HK-2 (cell line): ENCODE data around the gene UBAP1L.

ENCODE experiments used
- DNase-seq: peaks from one replicate; pipeline ENCODE4 v3.0.0-alpha.2; 2018; ENCODE audit not compliant: unreplicated experiment

The UBAP1L gene

DNA sequence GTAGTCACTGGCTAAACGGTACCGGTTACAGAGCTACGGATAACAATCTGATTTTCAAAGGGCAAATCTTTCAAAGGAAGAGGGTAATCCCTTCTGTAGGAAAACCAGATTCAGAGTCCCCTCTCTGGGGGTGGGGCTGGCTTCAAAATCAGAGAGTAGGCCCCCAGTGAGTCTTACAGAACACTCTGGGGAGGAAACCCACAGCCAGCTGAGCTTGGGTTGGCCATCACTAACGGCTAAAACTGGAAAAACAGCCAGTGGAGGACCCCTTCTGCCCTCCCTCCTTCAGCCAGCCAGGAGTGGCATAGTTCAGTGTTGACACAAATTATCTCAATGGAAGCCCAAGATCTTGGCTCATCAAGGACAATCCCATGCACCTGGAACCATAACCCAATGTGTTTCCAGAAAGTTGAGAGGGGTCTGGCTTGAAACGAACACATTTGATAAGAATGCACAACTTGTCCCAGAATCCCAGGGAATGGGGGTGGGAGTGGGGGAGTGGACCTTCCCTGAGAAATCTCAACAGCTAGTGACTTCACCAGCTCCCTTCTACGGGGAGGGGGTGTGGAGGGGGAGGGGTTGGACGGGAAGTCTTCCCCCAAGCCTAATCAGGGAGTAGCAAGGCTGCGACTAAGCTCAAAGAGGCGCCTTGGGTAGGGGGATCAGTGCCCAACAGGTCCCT lies 48.2 kb downstream of the UBAP1L start:
- no peak for DNase-seq

DNA sequence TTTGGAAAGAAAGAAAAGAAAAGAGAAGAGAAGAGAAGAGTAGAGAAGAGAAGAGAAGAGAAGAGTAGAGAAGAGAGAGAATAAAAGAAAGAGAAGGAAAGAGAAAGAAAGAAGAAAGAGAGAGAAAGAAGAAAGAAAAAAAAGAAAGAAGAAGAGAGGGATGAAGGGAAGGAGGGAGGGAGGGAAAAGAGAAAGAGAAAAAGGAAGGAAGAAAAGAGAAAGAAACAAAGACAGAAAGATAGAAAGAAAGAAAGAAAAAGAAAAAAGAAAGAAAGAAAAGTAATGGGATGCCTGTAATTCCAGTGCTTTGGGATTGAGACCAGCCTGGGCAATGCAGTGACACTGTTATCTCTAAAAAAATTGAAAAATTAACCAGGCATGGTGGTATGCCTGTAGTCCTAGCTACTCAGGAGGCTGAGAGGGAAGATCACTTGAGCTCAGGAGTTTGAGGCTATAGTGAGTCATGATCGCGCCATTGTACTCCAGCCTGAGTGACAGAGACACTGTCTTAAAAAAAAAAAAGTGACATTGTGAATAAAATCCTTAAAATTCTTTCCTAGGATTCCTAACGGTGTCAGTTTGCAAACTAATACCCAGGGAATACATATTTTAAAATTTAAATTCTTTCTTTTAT lies 48.9 kb downstream of the UBAP1L start:
- no peak for DNase-seq

DNA sequence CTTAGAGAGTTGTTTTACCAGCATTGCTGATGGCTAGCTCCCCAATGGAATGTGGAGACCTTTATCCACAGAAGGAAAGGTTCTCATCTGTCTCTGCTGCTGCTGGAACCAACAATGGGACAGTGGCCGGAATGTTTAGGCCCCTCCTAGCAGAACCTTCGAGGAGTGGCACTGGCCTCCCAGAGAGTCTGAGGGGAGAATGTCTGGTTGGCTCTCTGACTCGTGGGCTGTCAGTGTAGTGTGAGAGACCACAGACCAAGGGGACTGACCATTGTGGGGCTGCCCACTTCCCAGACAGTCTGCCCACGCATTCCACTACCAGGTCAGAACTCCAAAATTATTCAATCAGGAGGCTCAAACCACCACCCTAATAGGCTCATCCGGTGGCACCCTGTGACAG lies 52.3 kb downstream of the UBAP1L start:
- DNase-seq, result no peak

DNA sequence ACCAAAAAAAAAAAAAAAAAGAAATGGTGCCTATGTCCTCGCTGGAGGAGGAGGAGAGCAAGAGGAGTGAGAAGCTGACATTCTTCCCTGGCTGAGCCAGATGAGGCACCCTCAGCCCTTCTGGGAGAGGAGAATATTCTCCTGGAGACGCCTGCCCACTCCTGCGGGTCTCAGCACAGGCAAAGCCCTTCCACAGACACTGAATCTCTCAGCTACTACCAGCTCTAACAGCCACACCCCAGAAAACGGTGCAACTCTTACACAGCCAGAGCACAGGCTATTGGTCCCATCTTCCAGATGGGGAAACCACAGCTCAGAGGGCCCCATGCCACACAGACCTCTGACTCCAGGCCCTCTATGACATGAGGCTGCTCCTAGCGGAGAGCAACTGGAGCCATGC lies 52.9 kb downstream of the UBAP1L start:
- no peak for DNase-seq

DNA sequence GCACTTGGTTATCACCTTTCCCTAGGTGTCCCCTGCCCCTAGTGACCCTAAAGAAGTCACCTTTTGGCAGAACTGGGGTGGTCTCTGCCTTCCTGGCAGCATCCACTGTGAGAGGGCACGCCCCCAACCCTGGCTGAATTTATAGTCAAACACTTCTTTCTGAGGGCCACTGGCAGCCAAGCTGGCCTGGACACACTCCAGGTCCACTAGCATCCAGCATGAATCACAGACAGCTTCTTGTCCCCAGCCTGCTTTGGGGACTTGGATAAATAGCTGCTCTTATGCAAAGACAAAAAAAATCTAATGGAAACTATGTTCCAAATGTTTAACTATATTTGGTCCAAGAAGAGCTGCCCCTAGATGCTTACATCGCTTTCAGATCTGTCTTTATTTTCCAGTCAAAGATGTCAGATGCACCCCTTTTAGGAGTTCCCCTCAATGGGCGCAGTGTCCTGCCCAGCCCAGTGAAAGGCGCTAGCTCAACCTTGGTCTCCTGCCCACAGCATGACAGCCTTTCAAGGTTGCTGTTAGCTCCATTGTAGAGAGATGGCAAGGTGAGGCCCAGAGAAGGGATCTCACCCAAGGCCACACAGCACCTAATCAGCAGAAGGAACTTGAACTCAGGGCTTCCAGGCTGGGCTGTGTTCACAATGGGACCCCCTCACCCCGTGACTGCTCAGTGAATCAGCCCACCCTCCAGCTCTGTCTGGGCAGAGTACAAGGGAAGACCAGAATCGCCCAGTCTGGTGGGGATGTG lies 54.2 kb downstream of the UBAP1L start:
- DNase-seq, result no peak

DNA sequence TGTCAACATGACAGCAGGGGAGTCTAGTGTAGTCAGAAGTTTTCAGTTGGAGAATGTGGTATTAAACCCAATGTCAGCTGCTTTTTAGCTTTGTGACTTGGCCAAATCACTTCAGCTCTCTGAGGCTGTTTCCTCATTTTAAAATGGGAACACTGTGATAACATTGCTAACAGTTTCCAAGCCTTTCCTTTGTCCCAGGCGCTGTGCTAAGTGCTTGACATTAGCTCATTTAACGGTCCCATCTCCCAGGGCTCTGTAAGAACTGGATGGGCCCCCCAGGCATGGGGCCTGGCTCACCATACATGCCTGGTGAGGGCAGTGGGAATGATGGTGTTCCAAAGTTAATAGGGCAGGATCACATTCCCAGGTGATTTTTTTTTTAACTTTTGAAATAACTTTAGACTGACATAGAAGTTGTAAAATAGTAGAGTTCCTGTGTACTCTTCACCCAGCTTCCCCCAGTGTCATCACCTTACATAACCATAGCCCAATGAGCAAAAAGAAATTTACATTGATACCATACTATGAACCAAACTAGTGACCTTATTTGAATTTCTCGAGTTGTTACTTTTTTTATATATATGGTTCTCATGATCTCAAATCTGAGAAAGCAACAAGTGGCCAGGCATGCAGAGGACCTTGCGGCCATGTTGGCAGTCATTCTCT lies 54.9 kb downstream of the UBAP1L start:
- no peak for DNase-seq

DNA sequence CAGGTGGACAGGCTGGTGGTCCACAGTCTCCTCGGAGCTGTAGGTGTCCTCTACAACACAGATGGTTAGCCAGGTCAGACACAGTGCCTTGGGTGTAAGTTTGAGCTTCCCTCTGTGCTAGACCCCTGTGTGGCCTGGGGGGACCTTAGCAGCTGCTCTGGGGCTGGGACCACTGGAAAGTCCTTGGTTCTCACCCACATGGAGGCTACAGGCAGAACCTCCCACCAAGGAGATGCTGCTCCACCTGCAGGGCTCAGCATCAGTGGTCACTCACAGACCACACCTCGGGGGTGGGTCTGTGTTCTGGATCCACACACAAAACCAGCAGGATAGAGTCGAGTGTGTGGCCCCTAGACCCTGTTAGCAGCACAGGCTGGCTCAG lies 55.6 kb downstream of the UBAP1L start:
- no peak for DNase-seq

DNA sequence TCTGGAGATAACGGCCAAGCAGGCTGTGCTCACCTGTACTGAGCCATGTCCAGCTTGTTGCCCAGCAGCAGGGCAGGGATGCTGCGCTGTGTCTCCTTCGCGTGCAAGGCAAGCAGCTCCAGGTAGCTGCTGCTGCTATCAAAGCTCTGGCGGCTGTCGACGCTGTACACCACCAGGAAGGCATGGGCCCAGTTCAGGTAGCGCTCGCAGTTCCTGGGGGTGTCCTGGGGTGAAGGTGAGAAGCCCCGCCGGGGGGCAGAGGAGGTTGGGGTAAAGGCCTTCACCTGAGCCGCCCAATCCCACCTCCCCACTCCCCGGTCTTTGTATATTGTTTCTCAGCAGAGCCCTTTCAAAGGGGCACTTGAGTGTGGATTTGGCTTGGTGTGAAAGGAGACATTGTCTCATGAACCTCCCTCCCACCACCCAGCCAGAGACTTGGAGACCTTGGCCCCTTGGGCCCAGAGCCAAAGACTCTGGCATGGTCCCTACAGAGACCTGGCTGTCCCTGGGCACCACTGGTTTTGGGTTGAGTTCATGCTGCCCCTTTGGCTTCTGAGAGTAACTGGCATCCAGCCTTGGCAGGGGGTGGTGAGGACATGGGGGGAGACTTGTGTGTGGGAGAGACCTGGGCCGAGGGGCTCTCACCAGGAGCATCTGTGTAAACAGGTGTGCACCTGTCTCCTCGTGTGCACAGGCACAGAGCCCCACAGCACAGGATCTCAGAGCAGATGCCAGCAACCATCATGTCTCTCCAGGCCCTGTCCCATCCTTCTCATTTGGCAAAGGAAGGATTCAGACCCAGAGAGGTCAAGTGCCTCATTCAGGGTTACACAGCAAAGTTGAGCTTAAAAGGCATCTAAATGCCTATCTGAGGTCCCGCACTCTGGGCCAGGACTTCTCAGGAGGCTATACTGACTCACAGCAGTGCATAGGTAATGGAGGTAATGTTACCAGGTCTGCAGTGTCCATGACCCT lies 56.3 kb downstream of the UBAP1L start:
- DNase-seq, result no peak

DNA sequence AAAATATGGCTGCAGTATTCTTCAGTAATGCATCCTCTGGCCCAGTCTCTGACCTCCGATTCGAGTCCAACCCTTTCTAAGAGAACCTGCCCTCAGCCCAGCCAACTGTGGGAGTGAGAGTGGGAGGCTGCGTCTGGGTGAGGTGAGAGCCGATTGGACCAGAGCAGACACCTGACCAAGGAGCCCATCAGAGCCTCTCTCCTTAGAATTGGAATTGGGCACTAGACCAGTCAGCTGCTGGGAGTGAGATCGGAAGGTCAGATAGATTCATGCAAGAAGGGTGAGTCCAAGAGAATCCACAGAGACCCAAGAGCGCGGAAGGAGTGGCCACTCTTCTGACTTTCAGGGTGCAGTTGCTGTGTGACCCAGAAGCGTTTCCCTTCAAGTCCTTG lies 57.5 kb downstream of the UBAP1L start:
- no peak for DNase-seq

DNA sequence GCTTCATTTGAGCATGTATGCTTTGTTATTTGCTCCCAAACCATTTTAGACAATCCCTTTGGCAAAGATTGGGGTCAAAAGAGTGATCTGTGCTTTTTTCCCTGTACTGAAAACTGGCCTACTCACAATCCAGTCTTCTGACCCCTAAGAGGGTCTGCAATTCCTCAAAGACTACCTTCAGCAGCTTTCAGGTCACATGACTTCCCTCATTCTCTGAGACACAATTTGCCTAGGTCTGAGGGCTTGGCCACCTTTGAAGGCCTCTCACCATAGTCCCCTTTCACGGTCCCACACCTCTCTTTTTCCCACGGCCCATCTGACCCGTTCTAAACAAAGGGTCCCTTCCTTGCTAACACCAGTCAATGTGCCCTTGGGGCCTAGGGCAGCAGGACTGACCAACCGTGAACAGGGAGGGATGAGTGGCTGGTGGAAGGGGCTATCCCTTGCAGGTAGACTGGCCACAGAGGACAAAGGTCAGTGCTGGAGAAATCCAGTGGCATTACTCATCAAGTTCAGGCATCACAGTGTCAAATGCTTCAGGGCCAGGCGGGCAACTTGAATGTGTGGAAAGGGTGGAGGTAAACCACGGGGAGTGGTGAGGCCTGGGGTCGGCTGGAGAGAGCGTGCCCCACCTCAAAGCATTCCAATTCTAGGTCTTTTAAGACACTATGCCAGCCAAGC lies 58.0 kb downstream of the UBAP1L start:
- DNase-seq, result peak; percentile 73

DNA sequence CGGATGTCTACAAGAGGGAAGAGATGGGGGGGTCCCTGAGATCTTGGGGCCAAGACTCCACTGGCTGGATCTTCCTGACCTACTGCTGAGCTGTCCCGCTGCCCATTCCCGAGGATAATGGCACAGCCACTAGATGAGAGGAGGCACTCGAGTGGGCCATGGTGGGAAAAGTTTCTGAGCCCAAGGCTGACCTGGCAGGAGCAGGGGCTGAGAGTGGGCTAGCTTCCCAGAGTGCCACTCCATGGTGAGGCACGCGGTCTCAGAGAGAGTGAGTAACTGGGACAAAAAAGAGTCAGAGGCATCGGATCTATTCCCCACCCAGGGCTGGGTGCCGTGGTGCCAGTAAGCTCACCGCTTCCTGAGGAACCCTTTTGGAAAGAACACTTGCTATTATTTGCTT lies 58.9 kb downstream of the UBAP1L start:
- DNase-seq, result no peak

DNA sequence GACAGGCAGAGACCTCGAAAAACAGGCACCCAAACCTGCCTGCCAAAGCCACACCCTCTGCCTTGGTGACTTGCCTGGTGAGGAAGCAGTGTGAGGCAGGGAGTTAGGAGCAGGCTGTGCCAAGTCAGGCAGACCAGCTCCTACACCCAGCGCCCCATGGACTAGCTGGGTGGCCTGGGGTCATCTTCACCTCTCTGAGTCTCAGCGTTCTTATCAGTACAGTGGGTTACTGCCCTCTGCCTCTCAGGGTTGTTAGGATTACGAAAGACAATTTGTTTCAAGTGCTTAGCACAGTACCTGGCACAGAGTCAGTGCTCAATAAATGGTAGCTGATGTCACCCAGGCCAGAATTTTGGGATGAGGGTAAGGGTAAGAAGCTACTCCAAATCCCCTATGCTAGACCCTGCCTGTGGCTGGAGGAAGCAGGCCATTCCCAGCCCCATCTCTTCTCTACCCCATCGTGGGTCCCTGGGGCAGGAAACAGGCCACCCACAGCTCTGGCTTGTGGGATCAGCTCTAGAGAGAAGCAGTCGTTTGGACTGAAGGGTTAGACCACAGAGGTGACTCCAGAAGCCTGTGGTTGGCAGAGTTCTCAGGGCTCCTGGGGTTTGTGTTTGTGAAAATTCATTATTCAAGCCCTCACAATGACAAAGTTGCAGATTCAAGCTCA lies 59.7 kb downstream of the UBAP1L start:
- no peak for DNase-seq

DNA sequence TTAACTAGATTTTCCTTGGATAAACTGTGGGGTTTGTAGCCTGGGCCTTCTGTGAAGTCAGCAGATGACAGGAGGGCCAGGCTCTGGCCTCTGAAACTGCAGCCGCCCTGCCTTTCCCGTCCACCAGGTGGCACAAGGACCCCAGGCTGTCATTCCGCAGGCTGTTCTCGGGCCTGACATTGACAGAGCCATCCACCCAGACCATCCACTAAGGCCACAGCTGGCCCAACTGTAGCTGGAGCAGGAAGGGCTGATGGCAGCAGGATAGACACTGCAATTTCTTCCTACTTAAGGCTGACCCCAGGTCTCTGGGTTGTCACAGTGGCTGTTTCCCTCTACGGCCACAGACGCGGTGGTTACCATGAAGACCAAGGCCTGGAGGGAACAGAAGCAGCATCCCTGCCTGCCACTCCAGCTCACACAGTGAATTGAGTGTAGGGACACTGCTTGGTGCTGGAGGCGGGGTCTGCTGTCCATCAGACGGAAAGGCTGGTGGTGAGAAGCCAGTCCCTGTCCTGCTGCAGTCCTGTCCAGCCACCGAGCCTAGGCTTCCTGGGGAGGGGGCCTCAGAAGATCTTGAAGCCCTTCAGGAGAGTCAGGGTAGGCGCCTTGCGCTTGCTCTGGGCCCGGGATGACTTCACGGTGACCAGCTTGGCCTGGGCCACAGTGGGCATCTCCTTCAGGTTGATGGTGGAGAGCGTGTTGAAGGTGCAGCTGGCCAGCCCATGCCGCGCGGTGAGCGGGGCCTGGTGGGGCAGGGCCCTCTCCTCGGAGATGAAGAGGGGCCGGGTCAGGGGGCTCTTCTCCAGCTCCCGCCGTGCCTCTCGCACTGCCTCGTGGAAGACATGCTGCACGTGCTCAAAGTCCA lies 60.4 kb downstream of the UBAP1L start:
- DNase-seq, result peak; percentile 72

DNA sequence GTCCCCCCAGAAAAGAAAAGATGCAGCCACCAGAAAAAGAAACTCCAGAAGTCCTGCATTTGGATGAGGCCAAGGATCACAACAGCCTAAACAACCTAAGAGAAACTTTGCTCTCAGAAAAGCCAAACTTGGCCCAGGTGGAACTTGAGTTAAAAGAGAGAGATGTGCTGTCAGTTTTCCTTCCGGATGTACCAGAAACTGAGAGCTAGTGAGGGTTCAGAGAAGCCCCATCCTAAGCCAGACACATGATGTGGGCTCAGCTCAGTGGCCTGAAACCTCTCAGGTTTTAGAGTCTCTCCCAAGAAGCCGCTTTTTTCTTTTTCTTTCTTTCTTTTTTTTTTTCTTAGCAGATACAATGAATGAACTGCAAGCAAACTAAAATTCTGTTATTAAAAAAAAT lies 62.0 kb downstream of the UBAP1L start:
- no peak for DNase-seq

DNA sequence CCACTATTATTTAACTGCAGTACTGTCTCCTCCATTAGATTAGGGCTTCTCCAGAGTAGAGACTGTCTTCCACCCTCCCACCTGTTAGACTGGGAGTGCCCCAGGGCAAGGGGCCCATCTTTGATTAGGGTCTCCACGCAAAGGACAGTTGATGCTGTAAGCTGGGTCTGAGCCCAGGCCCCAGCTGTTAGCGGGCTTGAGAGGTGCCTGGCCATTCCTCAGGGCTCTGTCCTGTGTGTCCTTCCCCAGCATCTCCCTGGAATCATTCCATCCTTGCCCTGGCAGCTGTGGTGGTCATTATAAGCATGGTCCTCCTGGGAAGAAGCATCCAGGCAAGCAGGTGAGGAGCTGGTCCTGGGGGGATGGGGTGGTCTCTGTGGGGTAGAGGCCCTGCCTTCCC lies 63.7 kb downstream of the UBAP1L start:
- no peak for DNase-seq

DNA sequence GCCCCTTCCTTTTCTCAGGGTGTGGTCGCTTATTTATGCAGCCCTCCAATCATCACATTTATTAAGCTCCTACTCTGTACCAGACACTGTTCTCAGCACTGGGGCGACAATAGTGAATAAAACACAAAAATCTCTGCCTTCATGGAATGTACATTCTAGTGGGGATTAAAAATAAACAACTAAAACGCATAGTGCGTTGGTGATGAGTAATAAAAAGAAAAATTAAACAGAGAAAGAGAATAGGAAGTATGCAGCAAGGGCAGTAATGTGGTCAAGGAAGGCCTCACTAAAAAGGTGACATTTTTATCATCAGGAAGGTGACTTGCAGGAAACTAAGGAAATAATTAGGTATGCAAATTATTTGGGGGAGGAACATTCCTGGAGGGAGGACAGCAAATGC lies 64.7 kb downstream of the UBAP1L start:
- no peak for DNase-seq

DNA sequence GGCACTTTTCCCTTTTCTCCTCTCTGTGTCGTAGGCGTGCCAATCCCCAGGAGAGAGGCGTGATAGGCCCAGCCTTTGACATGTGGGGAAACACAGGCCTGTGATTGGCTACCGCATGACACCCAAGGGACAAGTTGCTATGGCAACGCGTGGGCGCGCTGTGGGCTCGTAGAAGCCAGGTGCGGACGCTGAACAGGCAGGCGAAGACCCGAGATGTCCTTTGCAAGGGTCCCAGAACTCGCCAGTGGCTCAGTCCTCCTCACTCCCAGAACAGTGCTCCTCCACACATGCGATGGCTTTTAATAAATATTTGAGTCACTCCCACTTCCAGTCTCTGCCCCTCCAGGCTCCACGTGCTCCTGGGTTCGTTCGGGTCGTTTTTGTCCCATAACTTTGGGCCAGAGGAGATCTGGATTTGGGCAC lies 65.6 kb downstream of the UBAP1L start:
- no peak for DNase-seq

DNA sequence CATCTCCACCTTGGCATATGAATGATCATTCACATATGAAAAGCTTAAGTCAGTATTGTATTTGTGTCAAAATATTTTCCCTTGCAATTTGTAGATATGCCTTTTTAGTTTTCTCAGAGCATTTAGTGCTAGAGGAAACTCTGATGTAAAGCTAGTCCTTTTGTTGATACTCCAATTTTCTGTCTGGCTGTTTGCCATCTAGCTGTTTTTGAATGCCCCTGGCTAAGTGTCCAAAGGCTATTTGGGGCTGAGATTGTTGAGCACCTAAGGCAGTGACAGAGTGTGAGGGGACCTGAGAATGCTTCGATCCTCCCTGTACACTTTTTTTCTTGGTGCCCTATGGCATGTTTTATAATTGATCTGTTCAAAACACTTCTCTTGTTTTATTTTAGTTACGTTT lies 66.8 kb downstream of the UBAP1L start:
- no peak for DNase-seq

DNA sequence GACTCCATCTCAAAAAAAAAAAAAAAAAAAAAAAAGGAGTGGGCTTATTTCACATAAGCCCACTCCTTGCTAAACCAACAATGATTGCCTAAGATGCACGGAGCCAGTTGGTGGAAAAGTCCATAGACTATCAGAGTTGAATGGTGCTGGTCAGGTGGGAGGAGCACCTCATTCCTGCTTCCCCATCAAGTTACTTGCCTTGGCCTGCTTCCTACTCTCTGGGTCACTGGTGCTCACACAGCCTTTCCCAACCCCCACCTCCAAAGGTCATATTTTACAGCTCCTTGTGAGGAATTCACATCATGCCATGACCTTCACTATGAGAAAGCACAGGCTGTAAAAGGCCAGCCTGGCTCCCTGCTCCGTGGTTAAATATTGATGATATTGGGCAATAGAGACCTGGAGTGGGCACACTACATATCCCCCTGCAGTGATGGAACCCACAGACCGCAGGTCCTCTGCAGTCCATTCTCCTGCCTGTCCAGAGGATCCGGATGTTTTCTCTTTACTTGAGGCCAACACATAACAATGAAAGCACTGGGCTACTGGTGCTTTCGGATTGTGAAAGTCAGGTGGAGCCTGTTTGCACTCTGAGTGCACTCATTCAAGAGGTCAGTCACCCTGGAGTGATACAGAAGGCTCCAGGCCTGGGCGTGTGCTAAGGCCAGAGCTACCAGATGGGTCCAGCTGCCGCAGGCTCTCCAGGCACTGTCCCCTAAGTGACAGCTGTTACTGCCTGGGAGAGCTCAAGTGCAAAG lies 70.1 kb downstream of the UBAP1L start, which contains the start of gene SLC51B:
Gene SLC51B (plus strand): TSS at position 664 of the 758 bp plus-strand sequence. CDS start 4,618 bp downstream, outside the sequence.
- DNase-seq, result no peak
